K562 (cell line): Measurements from ENCODE around the gene QPRT. TPM values are rescaled to one million over a fixed set of nuclear protein-coding genes. Genes with fewer than 3 reads are reported as not detected.
A peak's percentile ranks its signal among the peaks of the same experiment; 100 is the strongest.

Experiments used
- ELF4 ChIP-seq: fragments of 450-650 bp; formaldehyde crosslinking; IDR thresholded peaks from 2 replicates; pipeline ENCODE4 v1.4.0; 2022; ENCODE audit warnings: missing genetic modification characterization
- GATAD2A ChIP-seq: fragments of 450-650 bp; IDR thresholded peaks from 2 replicates; pipeline ENCODE4 v1.6.1; 2017
- HCFC1 ChIP-seq: IDR thresholded peaks from 2 replicates; pipeline ENCODE4 v1.6.1; 2012; ENCODE audit warnings: low read depth, low read length, improper control_type of control experiment
- MTA3 ChIP-seq: fragments of 450-650 bp; formaldehyde crosslinking; IDR thresholded peaks from 2 replicates; pipeline ENCODE4 v1.6.1; 2017; ENCODE audit warnings: mild to moderate bottlenecking, borderline replicate concordance
- MYC ChIP-seq, 2 experiments: fragments of 250-450 bp in 1 of 2; sonication (Bioruptor Pico) in 1 of 2; IDR thresholded peaks; 2 replicates each; pipeline versions ENCODE4 v1.5.1 to v1.6.1; 2012 to 2021; ENCODE audit warnings: low read depth in 2 of 2, borderline replicate concordance in 1 of 2, improper control_type of control experiment in 1 of 2, low read length in 1 of 2, mild to moderate bottlenecking in 1 of 2, moderate library complexity in 1 of 2
- PRMT5 ChIP-seq: sonication (generic); formaldehyde crosslinking; IDR thresholded peaks from 2 replicates; pipeline ENCODE4 v1.5.0; 2020; ENCODE audit warnings: missing genetic modification reagents
- RBFOX2 ChIP-seq: fragments of 200-400 bp; formaldehyde crosslinking; IDR thresholded peaks from 2 replicates; pipeline ENCODE4 v1.6.1; 2017; ENCODE audit warnings: low read depth, mild to moderate bottlenecking, low read length, moderate library complexity
- XRCC4 ChIP-seq: IDR thresholded peaks from one replicate; pipeline ENCODE4 v1.6.1; 2011; ENCODE audit not compliant: insufficient read depth, insufficient read length; ENCODE audit errors: extremely low read depth
- ZNF224 ChIP-seq: sonication (generic); formaldehyde crosslinking; IDR thresholded peaks from 2 replicates; pipeline ENCODE4 v1.8.0; 2022; ENCODE audit warnings: mild to moderate bottlenecking, missing genetic modification reagents
- polyA plus RNA-seq, 8 experiments: library from polyadenylated mRNA; depleted of rRNA in 4 of 8; stranded (reverse) in 5 of 8; unstranded in 3 of 8; fragments of >200 nt; fragmentation: Nextera tagmentation in 2 of 8; fragmentation: Illumina TruSeq in 1 of 8; extraction: Ambion mirVana in 2 of 8; extraction: Trizol in 1 of 8; gene quantifications; 2 replicates each; pipeline versions ENCODE4 v1.2.1 to v1.2.3, GENCODE V29; 2011 to 2014; ENCODE audit warnings: inconsistent platforms in 1 of 8, missing spikeins in 1 of 8
- total RNA-seq, 7 experiments: library from RNA; depleted of rRNA in 6 of 7; stranded (reverse); fragments of >200 nt in 6 of 7; fragmentation: Illumina TruSeq in 2 of 7; extraction: Trizol in 2 of 7; gene quantifications; 2 replicates each; pipeline versions ENCODE4 v1.2.1 to v1.2.3, GENCODE V29; 2011 to 2021; ENCODE audit warnings: low replicate concordance in 1 of 7
- TF ChIP-seq, protein P1 (sequence below): sonication (generic); formaldehyde crosslinking; IDR thresholded peaks from 2 replicates; pipeline ENCODE4 v1.8.1; 2023; ENCODE audit warnings: missing genetic modification reagents, mild to moderate bottlenecking, borderline replicate concordance
- TF ChIP-seq, protein P2 (sequence below): fragments of 150-350 bp; IDR thresholded peaks from 2 replicates; pipeline ENCODE4 v1.6.1; 2014; ENCODE audit warnings: low read depth, mild to moderate bottlenecking, low read length, borderline replicate concordance
- TF ChIP-seq, protein P3 (sequence below): fragments of 250-450 bp; sonication (Bioruptor Pico); IDR thresholded peaks from 2 replicates; pipeline ENCODE4 v1.5.0; 2021
- TF ChIP-seq, protein P4 (sequence below), 2 experiments: fragments of 450-650 bp; conservative IDR thresholded peaks; 2 replicates each; pipeline ENCODE4 v1.6.1; 2017; ENCODE audit warnings: mild to moderate bottlenecking in 2 of 2, moderate library complexity in 2 of 2

Gene QPRT
- total and polyA plus RNA-seq, 9 of the 15 experiments (the other 6 are each of a cell fraction or from before 2014, with no cell fraction given): 7.7 to 112 (median 64.1) TPM

DNA sequence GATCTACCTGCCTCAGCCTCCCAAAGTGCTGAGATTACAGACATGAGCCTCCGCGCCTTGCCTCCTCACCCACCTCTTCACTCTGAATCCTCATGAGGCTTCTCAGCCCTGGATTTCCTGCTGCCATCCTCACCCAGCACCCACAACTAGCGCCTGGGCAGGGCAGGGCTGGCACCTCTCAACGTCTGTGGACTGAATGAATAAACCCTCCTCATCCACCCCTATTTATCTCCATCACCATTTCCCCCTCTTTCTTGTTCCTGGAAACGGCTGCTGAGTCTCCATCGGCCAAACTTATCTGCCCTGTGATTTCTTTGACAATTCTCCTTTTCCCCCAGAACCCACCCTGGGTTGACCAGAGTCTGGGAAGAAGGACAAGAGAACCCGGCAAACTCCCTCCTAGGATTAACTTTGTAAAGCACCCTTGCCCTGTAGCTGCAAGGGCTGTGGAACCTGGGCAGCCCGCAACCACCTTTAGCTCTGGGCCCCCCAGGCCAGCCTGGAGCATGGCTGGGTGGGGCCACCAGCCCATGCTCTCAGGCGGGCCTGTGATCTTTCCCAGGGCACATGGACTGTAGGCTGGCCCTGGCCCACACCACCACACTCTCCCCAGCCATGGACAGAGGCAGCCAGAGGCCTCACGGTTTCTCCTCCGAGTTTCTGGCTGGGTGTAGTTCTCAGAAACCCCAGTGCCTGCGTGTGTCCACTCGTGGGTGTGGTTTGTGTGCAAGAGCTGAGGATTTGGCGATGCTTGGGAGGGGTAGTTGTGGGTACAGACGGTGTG, 13.5 kb upstream of the QPRT start (continued):
- TF ChIP-seq MYC (IDR thresholded peaks at IDR 0.05; ENCODE audit: low read depth, low read length) (peak; percentile 43; the same call in 1 of the 2 replicates), MYC (CRISPR knock-in tag; IDR thresholded peaks at IDR 0.05; ENCODE audit: borderline replicate concordance, low read depth) (no peak), ZNF224 (CRISPR knock-in tag) (no peak), MTA3 (0 out of 2 replicates have a peak, but pooled peaks have one; percentile 3), ELF4 (CRISPR knock-in tag) (0 out of 2 replicates have a peak, but pooled peaks have one; percentile 37), GATAD2A (0 out of 2 replicates have a peak, but pooled peaks have one; percentile 19), HCFC1 (no peak), PRMT5 (CRISPR knock-in tag) (no peak), XRCC4 (no peak), RBFOX2 (peak; percentile 46; the same call in 1 of the 2 replicates)
- TF ChIP-seq, protein P1, sequence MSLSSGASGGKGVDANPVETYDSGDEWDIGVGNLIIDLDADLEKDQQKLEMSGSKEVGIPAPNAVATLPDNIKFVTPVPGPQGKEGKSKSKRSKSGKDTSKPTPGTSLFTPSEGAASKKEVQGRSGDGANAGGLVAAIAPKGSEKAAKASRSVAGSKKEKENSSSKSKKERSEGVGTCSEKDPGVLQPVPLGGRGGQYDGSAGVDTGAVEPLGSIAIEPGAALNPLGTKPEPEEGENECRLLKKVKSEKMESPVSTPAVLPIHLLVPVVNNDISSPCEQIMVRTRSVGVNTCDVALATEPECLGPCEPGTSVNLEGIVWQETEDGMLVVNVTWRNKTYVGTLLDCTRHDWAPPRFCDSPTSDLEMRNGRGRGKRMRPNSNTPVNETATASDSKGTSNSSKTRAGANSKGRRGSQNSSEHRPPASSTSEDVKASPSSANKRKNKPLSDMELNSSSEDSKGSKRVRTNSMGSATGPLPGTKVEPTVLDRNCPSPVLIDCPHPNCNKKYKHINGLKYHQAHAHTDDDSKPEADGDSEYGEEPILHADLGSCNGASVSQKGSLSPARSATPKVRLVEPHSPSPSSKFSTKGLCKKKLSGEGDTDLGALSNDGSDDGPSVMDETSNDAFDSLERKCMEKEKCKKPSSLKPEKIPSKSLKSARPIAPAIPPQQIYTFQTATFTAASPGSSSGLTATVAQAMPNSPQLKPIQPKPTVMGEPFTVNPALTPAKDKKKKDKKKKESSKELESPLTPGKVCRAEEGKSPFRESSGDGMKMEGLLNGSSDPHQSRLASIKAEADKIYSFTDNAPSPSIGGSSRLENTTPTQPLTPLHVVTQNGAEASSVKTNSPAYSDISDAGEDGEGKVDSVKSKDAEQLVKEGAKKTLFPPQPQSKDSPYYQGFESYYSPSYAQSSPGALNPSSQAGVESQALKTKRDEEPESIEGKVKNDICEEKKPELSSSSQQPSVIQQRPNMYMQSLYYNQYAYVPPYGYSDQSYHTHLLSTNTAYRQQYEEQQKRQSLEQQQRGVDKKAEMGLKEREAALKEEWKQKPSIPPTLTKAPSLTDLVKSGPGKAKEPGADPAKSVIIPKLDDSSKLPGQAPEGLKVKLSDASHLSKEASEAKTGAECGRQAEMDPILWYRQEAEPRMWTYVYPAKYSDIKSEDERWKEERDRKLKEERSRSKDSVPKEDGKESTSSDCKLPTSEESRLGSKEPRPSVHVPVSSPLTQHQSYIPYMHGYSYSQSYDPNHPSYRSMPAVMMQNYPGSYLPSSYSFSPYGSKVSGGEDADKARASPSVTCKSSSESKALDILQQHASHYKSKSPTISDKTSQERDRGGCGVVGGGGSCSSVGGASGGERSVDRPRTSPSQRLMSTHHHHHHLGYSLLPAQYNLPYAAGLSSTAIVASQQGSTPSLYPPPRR (CRISPR knock-in tag): no peak
- TF ChIP-seq, protein P2, sequence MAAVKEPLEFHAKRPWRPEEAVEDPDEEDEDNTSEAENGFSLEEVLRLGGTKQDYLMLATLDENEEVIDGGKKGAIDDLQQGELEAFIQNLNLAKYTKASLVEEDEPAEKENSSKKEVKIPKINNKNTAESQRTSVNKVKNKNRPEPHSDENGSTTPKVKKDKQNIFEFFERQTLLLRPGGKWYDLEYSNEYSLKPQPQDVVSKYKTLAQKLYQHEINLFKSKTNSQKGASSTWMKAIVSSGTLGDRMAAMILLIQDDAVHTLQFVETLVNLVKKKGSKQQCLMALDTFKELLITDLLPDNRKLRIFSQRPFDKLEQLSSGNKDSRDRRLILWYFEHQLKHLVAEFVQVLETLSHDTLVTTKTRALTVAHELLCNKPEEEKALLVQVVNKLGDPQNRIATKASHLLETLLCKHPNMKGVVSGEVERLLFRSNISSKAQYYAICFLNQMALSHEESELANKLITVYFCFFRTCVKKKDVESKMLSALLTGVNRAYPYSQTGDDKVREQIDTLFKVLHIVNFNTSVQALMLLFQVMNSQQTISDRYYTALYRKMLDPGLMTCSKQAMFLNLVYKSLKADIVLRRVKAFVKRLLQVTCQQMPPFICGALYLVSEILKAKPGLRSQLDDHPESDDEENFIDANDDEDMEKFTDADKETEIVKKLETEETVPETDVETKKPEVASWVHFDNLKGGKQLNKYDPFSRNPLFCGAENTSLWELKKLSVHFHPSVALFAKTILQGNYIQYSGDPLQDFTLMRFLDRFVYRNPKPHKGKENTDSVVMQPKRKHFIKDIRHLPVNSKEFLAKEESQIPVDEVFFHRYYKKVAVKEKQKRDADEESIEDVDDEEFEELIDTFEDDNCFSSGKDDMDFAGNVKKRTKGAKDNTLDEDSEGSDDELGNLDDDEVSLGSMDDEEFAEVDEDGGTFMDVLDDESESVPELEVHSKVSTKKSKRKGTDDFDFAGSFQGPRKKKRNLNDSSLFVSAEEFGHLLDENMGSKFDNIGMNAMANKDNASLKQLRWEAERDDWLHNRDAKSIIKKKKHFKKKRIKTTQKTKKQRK: no peak
- TF ChIP-seq, protein P3, sequence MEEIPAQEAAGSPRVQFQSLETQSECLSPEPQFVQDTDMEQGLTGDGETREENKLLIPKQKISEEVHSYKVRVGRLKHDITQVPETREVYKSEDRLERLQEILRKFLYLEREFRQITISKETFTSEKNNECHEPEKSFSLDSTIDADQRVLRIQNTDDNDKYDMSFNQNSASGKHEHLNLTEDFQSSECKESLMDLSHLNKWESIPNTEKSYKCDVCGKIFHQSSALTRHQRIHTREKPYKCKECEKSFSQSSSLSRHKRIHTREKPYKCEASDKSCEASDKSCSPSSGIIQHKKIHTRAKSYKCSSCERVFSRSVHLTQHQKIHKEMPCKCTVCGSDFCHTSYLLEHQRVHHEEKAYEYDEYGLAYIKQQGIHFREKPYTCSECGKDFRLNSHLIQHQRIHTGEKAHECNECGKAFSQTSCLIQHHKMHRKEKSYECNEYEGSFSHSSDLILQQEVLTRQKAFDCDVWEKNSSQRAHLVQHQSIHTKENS: no peak
- TF ChIP-seq, protein P4, sequence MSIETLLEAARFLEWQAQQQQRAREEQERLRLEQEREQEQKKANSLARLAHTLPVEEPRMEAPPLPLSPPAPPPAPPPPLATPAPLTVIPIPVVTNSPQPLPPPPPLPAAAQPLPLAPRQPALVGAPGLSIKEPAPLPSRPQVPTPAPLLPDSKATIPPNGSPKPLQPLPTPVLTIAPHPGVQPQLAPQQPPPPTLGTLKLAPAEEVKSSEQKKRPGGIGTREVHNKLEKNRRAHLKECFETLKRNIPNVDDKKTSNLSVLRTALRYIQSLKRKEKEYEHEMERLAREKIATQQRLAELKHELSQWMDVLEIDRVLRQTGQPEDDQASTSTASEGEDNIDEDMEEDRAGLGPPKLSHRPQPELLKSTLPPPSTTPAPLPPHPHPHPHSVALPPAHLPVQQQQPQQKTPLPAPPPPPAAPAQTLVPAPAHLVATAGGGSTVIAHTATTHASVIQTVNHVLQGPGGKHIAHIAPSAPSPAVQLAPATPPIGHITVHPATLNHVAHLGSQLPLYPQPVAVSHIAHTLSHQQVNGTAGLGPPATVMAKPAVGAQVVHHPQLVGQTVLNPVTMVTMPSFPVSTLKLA (conservative IDR thresholded peaks at IDR 0.05): peak in 1 of 2 experiments; percentile 13; a peak in 1 of 4 replicates
